GM03348 (cell line): ENCODE data around the gene CROCC2.

ENCODE experiments used
- DNase-seq: peaks from one replicate; pipeline ENCODE4 v3.0.0; 2012; ENCODE audit warnings: low spot score

Gene CROCC2

GRCh38 chr2:240933966-240934700, 28.0 kb downstream of the CROCC2 start:
- DNase-seq, result no peak

- no peak for DNase-seq
These were observed 28.6 kb downstream of the CROCC2 start for GRCh38 chr2:240934701-240935102.

GRCh38 chr2:240935103-240935876, 29.2 kb downstream of the CROCC2 start:
- no peak for DNase-seq

GRCh38 chr2:240936106-240936505, 30.0 kb downstream of the CROCC2 start:
- DNase-seq, result no peak

- no peak for DNase-seq
These were observed 39.9 kb downstream of the CROCC2 start for GRCh38 chr2:240946046-240946445.

GRCh38 chr2:240946654-240947053, 40.5 kb downstream of the CROCC2 start:
- DNase-seq, result no peak

GRCh38 chr2:240947176-240947575, 41.0 kb downstream of the CROCC2 start:
- no peak for DNase-seq

- DNase-seq, result no peak
These were observed 41.5 kb downstream of the CROCC2 start for GRCh38 chr2:240947607-240948006.

- DNase-seq, result no peak
These were observed 42.0 kb downstream of the CROCC2 start for GRCh38 chr2:240948086-240948485.

GRCh38 chr2:240948905-240949790, 43.0 kb downstream of the CROCC2 start:
- DNase-seq, result no peak

GRCh38 chr2:240949791-240950705, 43.9 kb downstream of the CROCC2 start:
- DNase-seq, result no peak

GRCh38 chr2:240951045-240951594, 45.0 kb downstream of the CROCC2 start:
- DNase-seq, result no peak

- no peak for DNase-seq
These were observed 46.5 kb downstream of the CROCC2 start for GRCh38 chr2:240952496-240953246.

GRCh38 chr2:240953426-240954410, 47.6 kb downstream of the CROCC2 start:
- no peak for DNase-seq

GRCh38 chr2:240954436-240955305, 48.5 kb downstream of the CROCC2 start:
- DNase-seq, result no peak

- no peak for DNase-seq
These were observed 49.4 kb downstream of the CROCC2 start for GRCh38 chr2:240955306-240956170.
